ENCODE data around the gene TRAF7. TPM values are rescaled to one million over a fixed set of nuclear protein-coding genes. Genes with fewer than 3 reads are reported as not detected.

The TRAF7 gene
- total RNA-seq, 1 donor from 2014 or later: 26.0 TPM

DNA sequence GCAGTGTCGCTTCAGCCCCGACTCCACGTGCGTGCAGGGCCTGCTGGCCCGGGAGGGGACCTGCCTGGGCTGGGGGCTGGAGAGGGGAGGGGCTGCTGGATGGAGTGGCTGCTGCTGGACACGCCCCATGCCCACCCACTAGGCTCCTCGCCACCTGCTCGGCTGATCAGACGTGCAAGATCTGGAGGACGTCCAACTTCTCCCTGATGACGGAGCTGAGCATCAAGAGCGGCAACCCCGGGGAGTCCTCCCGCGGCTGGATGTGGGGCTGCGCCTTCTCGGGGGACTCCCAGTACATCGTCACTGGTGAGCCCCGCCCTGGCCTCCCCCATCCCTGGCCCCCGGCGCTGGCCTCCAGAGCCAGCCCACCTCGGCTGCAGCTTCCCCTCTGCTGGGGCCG is 52.7 kb downstream of the TRAF7 start:
- no peaks in the 10 kb centered on the region for H3K27me3 ChIP-seq (ENCODE audit: low read depth)
- DNase-seq: no peak
- intact Hi-C loops (cut with micrococcal nuclease): no loop called here
- peaks cover 33% of the 10 kb centered on the region for H3K36me3 ChIP-seq
- no peak overlapping the region for H3K27ac ChIP-seq (replicated peaks)
- no peak overlapping the region for H3K4me3 ChIP-seq
- H3K9me3 ChIP-seq (replicated peaks): no peaks in the 10 kb centered on the region
- TF ChIP-seq, protein P1, sequence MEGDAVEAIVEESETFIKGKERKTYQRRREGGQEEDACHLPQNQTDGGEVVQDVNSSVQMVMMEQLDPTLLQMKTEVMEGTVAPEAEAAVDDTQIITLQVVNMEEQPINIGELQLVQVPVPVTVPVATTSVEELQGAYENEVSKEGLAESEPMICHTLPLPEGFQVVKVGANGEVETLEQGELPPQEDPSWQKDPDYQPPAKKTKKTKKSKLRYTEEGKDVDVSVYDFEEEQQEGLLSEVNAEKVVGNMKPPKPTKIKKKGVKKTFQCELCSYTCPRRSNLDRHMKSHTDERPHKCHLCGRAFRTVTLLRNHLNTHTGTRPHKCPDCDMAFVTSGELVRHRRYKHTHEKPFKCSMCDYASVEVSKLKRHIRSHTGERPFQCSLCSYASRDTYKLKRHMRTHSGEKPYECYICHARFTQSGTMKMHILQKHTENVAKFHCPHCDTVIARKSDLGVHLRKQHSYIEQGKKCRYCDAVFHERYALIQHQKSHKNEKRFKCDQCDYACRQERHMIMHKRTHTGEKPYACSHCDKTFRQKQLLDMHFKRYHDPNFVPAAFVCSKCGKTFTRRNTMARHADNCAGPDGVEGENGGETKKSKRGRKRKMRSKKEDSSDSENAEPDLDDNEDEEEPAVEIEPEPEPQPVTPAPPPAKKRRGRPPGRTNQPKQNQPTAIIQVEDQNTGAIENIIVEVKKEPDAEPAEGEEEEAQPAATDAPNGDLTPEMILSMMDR (IDR thresholded peaks at IDR 0.05; ENCODE audit: borderline replicate concordance): no peak
- H3K4me1 ChIP-seq: peaks cover 60% of the 10 kb centered on the region

DNA sequence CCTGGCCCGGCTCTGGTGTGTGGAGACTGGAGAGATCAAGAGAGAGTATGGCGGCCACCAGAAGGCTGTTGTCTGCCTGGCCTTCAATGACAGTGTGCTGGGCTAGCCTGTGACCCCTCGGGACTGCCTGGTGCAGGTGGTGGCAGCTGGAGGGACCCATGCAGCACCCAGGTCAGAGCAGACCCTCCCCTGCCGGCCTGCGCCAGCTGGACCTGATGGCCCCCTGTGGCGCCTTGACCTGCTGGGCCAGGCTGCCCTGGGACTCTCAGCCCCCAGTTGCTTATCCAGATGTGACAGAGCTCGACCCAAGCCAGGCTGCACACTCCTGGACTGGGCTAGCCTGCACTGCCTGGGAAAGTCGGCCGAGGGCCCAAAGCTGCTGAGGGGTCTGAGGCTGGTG is 53.2 kb downstream of the TRAF7 start:
- DNase-seq: no peak
- TF ChIP-seq, protein P1 (IDR thresholded peaks at IDR 0.05; ENCODE audit: borderline replicate concordance): no peak
- H3K27me3 ChIP-seq (ENCODE audit: low read depth): no peaks in the 10 kb centered on the region
- intact Hi-C loops (cut with micrococcal nuclease): no loop called here
- peaks cover 33% of the 10 kb centered on the region for H3K36me3 ChIP-seq
- no peak overlapping the region for H3K4me3 ChIP-seq
- no peak overlapping the region for H3K27ac ChIP-seq (replicated peaks)
- H3K4me1 ChIP-seq: peaks cover 64% of the 10 kb centered on the region
- H3K9me3 ChIP-seq (replicated peaks): no peaks in the 10 kb centered on the region

DNA sequence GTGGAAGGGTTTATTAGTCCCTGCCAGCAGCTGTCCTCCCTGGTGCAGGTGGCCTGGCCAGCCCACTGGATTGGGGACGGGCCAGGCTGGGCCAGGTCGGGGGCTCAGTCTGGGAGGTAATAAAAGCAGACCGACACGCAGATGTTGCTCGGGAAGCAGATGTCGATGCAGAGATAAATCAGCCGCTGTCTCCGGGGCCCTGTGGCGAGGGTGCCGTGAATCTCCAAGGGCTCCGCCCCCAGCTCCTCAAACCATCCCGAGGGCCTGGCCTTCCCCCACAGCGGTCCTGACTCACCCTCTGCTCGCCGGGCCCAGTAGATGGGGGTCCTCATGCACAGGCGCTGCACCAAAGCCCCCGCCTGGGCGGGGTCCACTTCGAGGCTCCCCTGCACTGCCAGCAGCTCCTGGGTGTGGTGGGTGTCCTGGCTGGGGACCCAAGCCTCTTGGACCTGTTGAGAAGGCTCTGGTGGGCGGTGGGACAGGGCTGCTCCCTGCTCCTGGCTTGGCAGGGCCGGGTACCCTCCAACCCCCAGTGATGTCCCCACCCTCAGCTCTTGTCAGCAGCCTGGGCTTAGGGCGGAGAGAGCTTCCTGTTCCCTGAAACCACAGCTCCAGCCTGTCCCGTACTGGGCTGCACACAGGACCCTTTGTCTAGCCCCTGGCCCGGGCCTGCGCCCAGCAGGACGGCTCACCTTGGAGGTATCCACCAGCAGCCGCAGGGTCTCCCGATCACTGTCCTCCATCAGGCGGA is 53.9 kb downstream of the TRAF7 start:
- TF ChIP-seq, protein P1 (IDR thresholded peaks at IDR 0.05; ENCODE audit: borderline replicate concordance): no peak
- intact Hi-C loops (cut with micrococcal nuclease): no loop called here
- H3K27me3 ChIP-seq (ENCODE audit: low read depth): no peaks in the 10 kb centered on the region
- DNase-seq: no peak
- no peak overlapping the region for H3K4me3 ChIP-seq
- no peak overlapping the region for H3K27ac ChIP-seq (replicated peaks)
- peaks cover 33% of the 10 kb centered on the region for H3K36me3 ChIP-seq
- no peaks in the 10 kb centered on the region for H3K9me3 ChIP-seq (replicated peaks)
- peaks cover 70% of the 10 kb centered on the region for H3K4me1 ChIP-seq

DNA sequence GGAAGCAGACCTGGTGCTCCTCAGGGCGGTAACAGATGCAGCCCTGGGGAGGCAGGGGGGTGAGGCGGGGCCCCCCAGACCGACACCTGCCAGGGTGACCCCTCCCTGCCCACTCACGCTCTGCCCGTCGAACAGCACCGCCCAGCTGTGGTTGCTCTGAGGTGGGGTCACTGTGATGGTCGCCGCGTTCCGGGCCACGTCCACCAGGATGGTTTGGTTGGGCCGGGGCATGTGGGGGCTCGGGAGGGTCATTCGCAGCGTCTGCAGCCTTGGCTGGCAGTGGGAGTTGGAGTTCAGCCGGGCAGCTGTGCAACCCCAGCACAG is 54.4 kb downstream of the TRAF7 start:
- no peak for DNase-seq

DNA sequence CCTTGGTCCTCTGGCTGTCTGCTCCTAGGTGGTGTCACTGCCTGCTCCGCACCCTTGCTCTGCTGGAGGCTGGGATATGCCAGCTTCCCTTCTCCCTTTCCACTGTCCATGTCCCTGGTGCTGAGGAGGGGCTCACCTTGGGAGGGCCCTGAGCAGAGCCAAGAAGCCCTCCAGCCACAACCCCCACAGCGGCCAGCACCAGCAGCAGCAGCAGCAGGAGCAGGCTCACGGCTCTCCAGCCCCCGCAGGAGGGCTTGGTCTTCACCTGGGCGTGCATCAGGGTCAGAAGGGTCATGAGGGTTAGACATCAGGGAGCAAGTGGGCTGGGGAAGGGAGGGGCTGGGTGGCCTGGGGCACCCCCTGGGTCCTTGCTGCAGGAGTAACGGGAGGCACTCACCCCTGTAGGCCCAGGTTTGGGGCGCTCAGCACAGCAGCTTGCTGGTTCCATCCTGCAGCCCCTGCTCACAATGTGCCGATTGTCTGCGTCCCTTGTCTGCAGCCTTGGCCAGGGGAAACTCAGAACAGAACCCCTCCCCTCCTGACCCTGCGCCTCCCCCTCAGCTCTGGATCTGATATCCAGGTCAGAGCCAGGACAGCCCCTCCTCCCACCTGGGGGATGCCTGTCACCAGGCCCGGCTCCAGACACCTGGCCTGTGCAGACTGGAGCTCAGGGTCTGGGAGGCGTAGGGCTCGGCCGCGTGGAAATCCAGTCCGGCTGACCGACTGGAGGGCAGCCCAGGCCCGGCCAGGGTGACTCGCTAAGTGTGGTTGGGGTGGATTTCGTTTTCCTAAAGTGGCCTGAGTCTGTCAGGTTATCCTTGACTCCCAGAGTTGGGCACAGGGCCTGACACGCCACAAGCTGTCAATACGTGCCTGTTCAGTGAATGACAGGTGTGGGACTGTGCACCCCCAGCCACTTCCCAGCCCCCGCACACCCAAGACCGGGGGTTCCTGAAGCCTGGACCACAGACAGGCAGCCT is 55.1 kb downstream of the TRAF7 start, which contains the start of gene BRICD5:
TSS of gene BRICD5 (minus strand) at position 478 of the 980 bp plus-strand sequence. CDS start at position 448, 30 bp downstream.
- TF ChIP-seq, protein P1 (IDR thresholded peaks at IDR 0.05; ENCODE audit: borderline replicate concordance): no peak
- intact Hi-C loops (cut with micrococcal nuclease): no loop called here
- no peaks in the 10 kb centered on the region for H3K9me3 ChIP-seq (replicated peaks)
- peaks cover 33% of the 10 kb centered on the region for H3K36me3 ChIP-seq
- H3K27ac ChIP-seq (replicated peaks): peak within 1 kb of the TSS; percentile 93
- H3K4me1 ChIP-seq: peaks cover 65% of the 10 kb centered on the region
- H3K27me3 ChIP-seq (ENCODE audit: low read depth): no peaks in the 10 kb centered on the region
- no peak for DNase-seq
- no peak within 1 kb of the TSS for H3K4me3 ChIP-seq

More for the DNA sequence above, 54.4 kb downstream of the TRAF7 start:
- Histone ChIP-seq H3K4me3 (no peak overlapping the region), H3K27me3 (ENCODE audit: low read depth) (no peaks in the 10 kb centered on the region), H3K36me3 (peaks cover 33% of the 10 kb centered on the region), H3K4me1 (peaks cover 65% of the 10 kb centered on the region), H3K27ac (replicated peaks) (no peak overlapping the region), H3K9me3 (replicated peaks) (no peaks in the 10 kb centered on the region)
- intact Hi-C loops (cut with micrococcal nuclease): no loop called here
- TF ChIP-seq, protein P1 (IDR thresholded peaks at IDR 0.05; ENCODE audit: borderline replicate concordance): no peak

Measured in left ventricle myocardium inferior (tissue), 1 donor.